Measurements from ENCODE around the gene KLHL5. TPM values are rescaled to one million over a fixed set of nuclear protein-coding genes. Genes with fewer than 3 reads are reported as not detected.

KLHL5 gene
- total RNA-seq, 2 donors from 2014 or later, result 21.0 to 29.6 TPM

DNA sequence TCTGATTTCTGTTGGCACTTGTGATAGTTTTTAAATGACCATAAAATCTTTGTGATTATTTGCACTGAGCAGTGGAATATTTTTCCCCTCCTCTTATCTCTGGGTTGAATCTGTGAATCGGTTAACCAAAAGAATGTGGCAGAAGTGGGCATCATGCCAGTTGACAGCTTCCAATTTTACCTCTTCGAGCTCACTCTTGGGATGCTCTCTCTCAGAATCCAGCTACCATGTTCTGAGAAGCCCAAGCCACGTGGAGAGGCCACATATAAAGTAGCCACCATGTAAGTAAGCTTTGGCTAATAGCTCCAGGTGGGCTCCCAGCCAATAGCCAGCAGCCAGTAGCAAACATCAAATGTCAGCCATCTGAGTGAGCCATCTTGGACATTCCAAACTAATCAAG lies 107.4 kb downstream of the KLHL5 start:
- ATAC-seq (ENCODE audit: insufficient number of reproducible peaks, low FRiP score, low read depth), result no peak
- no peak overlapping the region for H3K4me3 ChIP-seq
- H3K36me3 ChIP-seq, result no peaks in the 10 kb centered on the region
- H3K27ac ChIP-seq, result no peak overlapping the region
- H3K9me3 ChIP-seq, result no peaks in the 10 kb centered on the region
- TF ChIP-seq, protein P1, sequence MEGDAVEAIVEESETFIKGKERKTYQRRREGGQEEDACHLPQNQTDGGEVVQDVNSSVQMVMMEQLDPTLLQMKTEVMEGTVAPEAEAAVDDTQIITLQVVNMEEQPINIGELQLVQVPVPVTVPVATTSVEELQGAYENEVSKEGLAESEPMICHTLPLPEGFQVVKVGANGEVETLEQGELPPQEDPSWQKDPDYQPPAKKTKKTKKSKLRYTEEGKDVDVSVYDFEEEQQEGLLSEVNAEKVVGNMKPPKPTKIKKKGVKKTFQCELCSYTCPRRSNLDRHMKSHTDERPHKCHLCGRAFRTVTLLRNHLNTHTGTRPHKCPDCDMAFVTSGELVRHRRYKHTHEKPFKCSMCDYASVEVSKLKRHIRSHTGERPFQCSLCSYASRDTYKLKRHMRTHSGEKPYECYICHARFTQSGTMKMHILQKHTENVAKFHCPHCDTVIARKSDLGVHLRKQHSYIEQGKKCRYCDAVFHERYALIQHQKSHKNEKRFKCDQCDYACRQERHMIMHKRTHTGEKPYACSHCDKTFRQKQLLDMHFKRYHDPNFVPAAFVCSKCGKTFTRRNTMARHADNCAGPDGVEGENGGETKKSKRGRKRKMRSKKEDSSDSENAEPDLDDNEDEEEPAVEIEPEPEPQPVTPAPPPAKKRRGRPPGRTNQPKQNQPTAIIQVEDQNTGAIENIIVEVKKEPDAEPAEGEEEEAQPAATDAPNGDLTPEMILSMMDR (IDR thresholded peaks at IDR 0.05), result no peak
- H3K27me3 ChIP-seq (replicated peaks; ENCODE audit: insufficient read depth), result no peaks in the 10 kb centered on the region
- no peaks in the 10 kb centered on the region for H3K4me1 ChIP-seq (ENCODE audit: control insufficient read depth in 1 of 2, low read depth in 2 of 2)
- DNase-seq (ENCODE audit: low spot score), result no peak

DNA sequence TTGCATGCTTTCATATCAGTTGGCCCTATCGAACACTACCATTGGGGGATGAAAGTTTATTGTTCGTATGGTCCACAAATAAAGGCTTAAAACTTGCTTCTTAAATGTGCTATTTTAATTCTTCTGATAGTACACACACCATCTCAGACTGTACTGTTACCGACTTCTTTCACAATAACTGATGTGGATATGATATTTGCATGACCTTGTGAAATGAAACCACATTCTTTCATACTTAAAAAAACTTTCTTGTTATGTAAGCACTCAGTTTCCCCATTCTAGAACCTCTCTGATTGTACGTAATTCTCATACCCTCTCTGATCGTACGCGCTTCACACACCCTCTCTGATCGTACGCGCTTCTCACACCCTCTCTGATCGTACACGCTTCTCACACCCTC lies 108.3 kb downstream of the KLHL5 start:
- Histone ChIP-seq H3K27ac (no peak overlapping the region), H3K36me3 (no peaks in the 10 kb centered on the region), H3K4me1 (ENCODE audit: control insufficient read depth in 1 of 2, low read depth in 2 of 2) (no peaks in the 10 kb centered on the region), H3K9me3 (no peaks in the 10 kb centered on the region), H3K27me3 (replicated peaks; ENCODE audit: insufficient read depth) (no peaks in the 10 kb centered on the region), H3K4me3 (no peak overlapping the region)
- DNase-seq (ENCODE audit: low spot score) (no peak), ATAC-seq (ENCODE audit: insufficient number of reproducible peaks, low FRiP score, low read depth) (no peak)
- TF ChIP-seq, protein P1 (IDR thresholded peaks at IDR 0.05), result no peak

Other genes with a start within 250 kb of the KLHL5 start
- 1 to 10 TPM; 1.8 to 3.5 TPM for gene TLR6, start 205.4 kb upstream of the KLHL5 start, total RNA-seq
- gene FAM114A1, start 194.4 kb upstream of the KLHL5 start, total RNA-seq, result 100 to 1,000 TPM; 148 to 180 TPM
- not detected for gene TMEM156, start 29.8 kb upstream of the KLHL5 start, total RNA-seq
- 10 to 100 TPM; 46.6 to 66.0 TPM for gene WDR19, start 120.3 kb downstream of the KLHL5 start, total RNA-seq